Measurements from ENCODE around the gene DPCD. TPM values are rescaled to one million over a fixed set of nuclear protein-coding genes. Genes with fewer than 3 reads are reported as not detected.

DPCD gene
- polyA plus RNA-seq, 1 donor = 17.4 TPM

- peaks cover 53% of the 10 kb centered on the region for H3K36me3 ChIP-seq (ENCODE audit: control insufficient read depth, insufficient read depth, low read length)
- WGBS (ENCODE audit: insufficient coverage, low lambda C conversion rate) = no CpG with 5 or more reads among the region's 3 CpGs
- H3K27ac ChIP-seq (ENCODE audit: low read length) = no peak overlapping the region
- H3K4me1 ChIP-seq (ENCODE audit: control insufficient read depth, insufficient read depth, low read length) = no peaks in the 10 kb centered on the region
- no peak overlapping the region for H3K4me3 ChIP-seq (ENCODE audit: low read length)
- H3K27me3 ChIP-seq (ENCODE audit: control insufficient read depth, insufficient read depth, low read length) = no peaks in the 10 kb centered on the region
- no peaks in the 10 kb centered on the region for H3K9me3 ChIP-seq (ENCODE audit: control insufficient read depth, low read depth, low read length)
- no peak for DNase-seq
Measured at GRCh38 chr10:101644002-101644401, 55.9 kb downstream of the DPCD start.

DNA sequence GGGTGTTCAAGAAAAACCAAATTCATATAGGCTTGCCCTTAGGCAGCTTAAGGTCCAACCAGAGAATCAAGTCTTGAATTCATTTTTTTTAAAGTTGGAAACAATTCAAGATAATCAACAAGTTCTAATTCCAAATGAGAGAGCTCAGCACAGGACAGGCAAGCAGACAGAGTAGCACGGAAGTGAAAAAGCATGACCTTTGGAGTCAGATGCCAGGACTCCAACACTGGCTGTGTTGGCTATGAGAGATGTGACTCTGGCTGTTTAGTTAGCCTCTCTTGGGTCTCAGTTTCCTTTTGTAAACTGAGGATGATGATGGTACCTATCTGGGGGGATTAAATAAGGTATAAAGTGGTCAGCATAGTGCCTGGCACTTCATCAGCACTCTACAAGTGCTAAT lies 57.5 kb downstream of the DPCD start:
- Histone ChIP-seq H3K9me3 (ENCODE audit: control insufficient read depth, low read depth, low read length) (no peaks in the 10 kb centered on the region), H3K36me3 (ENCODE audit: control insufficient read depth, insufficient read depth, low read length) (peaks cover 56% of the 10 kb centered on the region), H3K27me3 (ENCODE audit: control insufficient read depth, insufficient read depth, low read length) (no peaks in the 10 kb centered on the region), H3K4me1 (ENCODE audit: control insufficient read depth, insufficient read depth, low read length) (no peaks in the 10 kb centered on the region), H3K27ac (ENCODE audit: low read length) (no peak overlapping the region), H3K4me3 (ENCODE audit: low read length) (no peak overlapping the region)
- no peak for DNase-seq
- WGBS (ENCODE audit: insufficient coverage, low lambda C conversion rate) = no CpG with 5 or more reads among the region's 1 CpG

- Histone ChIP-seq H3K36me3 (ENCODE audit: control insufficient read depth, insufficient read depth, low read length) (peaks cover 63% of the 10 kb centered on the region), H3K4me3 (ENCODE audit: low read length) (no peak overlapping the region), H3K4me1 (ENCODE audit: control insufficient read depth, insufficient read depth, low read length) (no peaks in the 10 kb centered on the region), H3K27ac (ENCODE audit: low read length) (no peak overlapping the region), H3K9me3 (ENCODE audit: control insufficient read depth, low read depth, low read length) (no peaks in the 10 kb centered on the region), H3K27me3 (ENCODE audit: control insufficient read depth, insufficient read depth, low read length) (no peaks in the 10 kb centered on the region)
- no peak for DNase-seq
- WGBS (ENCODE audit: insufficient coverage, low lambda C conversion rate) = no CpG with 5 or more reads among the region's 6 CpGs
Measured at GRCh38 chr10:101646364-101646763, 58.2 kb downstream of the DPCD start.

- no peak for DNase-seq
- H3K4me3 ChIP-seq (ENCODE audit: low read length) = no peak overlapping the region
- no peaks in the 10 kb centered on the region for H3K9me3 ChIP-seq (ENCODE audit: control insufficient read depth, low read depth, low read length)
- peaks cover 70% of the 10 kb centered on the region for H3K36me3 ChIP-seq (ENCODE audit: control insufficient read depth, insufficient read depth, low read length)
- WGBS (ENCODE audit: insufficient coverage, low lambda C conversion rate) = no CpG with 5 or more reads among the region's 2 CpGs
- no peaks in the 10 kb centered on the region for H3K4me1 ChIP-seq (ENCODE audit: control insufficient read depth, insufficient read depth, low read length)
- H3K27ac ChIP-seq (ENCODE audit: low read length) = no peak overlapping the region
- no peaks in the 10 kb centered on the region for H3K27me3 ChIP-seq (ENCODE audit: control insufficient read depth, insufficient read depth, low read length)
Measured at GRCh38 chr10:101647255-101647654, 59.1 kb downstream of the DPCD start.

GRCh38 chr10:101649525-101650085 lies 61.5 kb downstream of the DPCD start:
- 100% methylated on average over 1 of the region's 5 CpGs for WGBS (ENCODE audit: insufficient coverage, low lambda C conversion rate)

GRCh38 chr10:101650863-101651262 lies 62.7 kb downstream of the DPCD start:
- H3K27me3 ChIP-seq (ENCODE audit: control insufficient read depth, insufficient read depth, low read length) = no peaks in the 10 kb centered on the region
- H3K27ac ChIP-seq (ENCODE audit: low read length) = no peak overlapping the region
- 60% methylated on average over 1 of the region's 15 CpGs for WGBS (ENCODE audit: insufficient coverage, low lambda C conversion rate)
- no peak overlapping the region for H3K4me3 ChIP-seq (ENCODE audit: low read length)
- no peaks in the 10 kb centered on the region for H3K4me1 ChIP-seq (ENCODE audit: control insufficient read depth, insufficient read depth, low read length)
- DNase-seq = no peak
- H3K36me3 ChIP-seq (ENCODE audit: control insufficient read depth, insufficient read depth, low read length) = peaks cover 66% of the 10 kb centered on the region
- no peaks in the 10 kb centered on the region for H3K9me3 ChIP-seq (ENCODE audit: control insufficient read depth, low read depth, low read length)

More at GRCh38 chr10:101649525-101650085, 61.5 kb downstream of the DPCD start:
- Histone ChIP-seq H3K9me3 (ENCODE audit: control insufficient read depth, low read depth, low read length) (no peaks in the 10 kb centered on the region), H3K4me1 (ENCODE audit: control insufficient read depth, insufficient read depth, low read length) (no peaks in the 10 kb centered on the region), H3K36me3 (ENCODE audit: control insufficient read depth, insufficient read depth, low read length) (peaks cover 66% of the 10 kb centered on the region), H3K4me3 (ENCODE audit: low read length) (no peak overlapping the region), H3K27ac (ENCODE audit: low read length) (no peak overlapping the region), H3K27me3 (ENCODE audit: control insufficient read depth, insufficient read depth, low read length) (no peaks in the 10 kb centered on the region)
- DNase-seq = no peak

- Histone ChIP-seq H3K27ac (ENCODE audit: low read length) (no peak overlapping the region), H3K27me3 (ENCODE audit: control insufficient read depth, insufficient read depth, low read length) (no peaks in the 10 kb centered on the region), H3K36me3 (ENCODE audit: control insufficient read depth, insufficient read depth, low read length) (peaks cover 66% of the 10 kb centered on the region), H3K9me3 (ENCODE audit: control insufficient read depth, low read depth, low read length) (no peaks in the 10 kb centered on the region), H3K4me3 (ENCODE audit: low read length) (no peak overlapping the region), H3K4me1 (ENCODE audit: control insufficient read depth, insufficient read depth, low read length) (no peaks in the 10 kb centered on the region)
- no peak for DNase-seq
- WGBS (ENCODE audit: insufficient coverage, low lambda C conversion rate) = no CpG with 5 or more reads among the region's 5 CpGs
Measured at GRCh38 chr10:101651336-101651735, 63.2 kb downstream of the DPCD start.

- Histone ChIP-seq H3K27me3 (ENCODE audit: control insufficient read depth, insufficient read depth, low read length) (no peaks in the 10 kb centered on the region), H3K27ac (ENCODE audit: low read length) (no peak overlapping the region), H3K36me3 (ENCODE audit: control insufficient read depth, insufficient read depth, low read length) (peaks cover 62% of the 10 kb centered on the region), H3K4me1 (ENCODE audit: control insufficient read depth, insufficient read depth, low read length) (no peaks in the 10 kb centered on the region), H3K4me3 (ENCODE audit: low read length) (no peak overlapping the region), H3K9me3 (ENCODE audit: control insufficient read depth, low read depth, low read length) (no peaks in the 10 kb centered on the region)
- no peak for DNase-seq
- no CpG with 5 or more reads among the region's 8 CpGs for WGBS (ENCODE audit: insufficient coverage, low lambda C conversion rate)
Measured at GRCh38 chr10:101653536-101653935, 65.4 kb downstream of the DPCD start.

- Histone ChIP-seq H3K9me3 (ENCODE audit: control insufficient read depth, low read depth, low read length) (no peaks in the 10 kb centered on the region), H3K4me3 (ENCODE audit: low read length) (no peak overlapping the region), H3K27me3 (ENCODE audit: control insufficient read depth, insufficient read depth, low read length) (no peaks in the 10 kb centered on the region), H3K27ac (ENCODE audit: low read length) (no peak overlapping the region), H3K4me1 (ENCODE audit: control insufficient read depth, insufficient read depth, low read length) (no peaks in the 10 kb centered on the region), H3K36me3 (ENCODE audit: control insufficient read depth, insufficient read depth, low read length) (peaks cover 66% of the 10 kb centered on the region)
- no CpG with 5 or more reads among the region's 6 CpGs for WGBS (ENCODE audit: insufficient coverage, low lambda C conversion rate)
- no peak for DNase-seq
Measured at GRCh38 chr10:101655570-101655969, 67.4 kb downstream of the DPCD start.

- H3K9me3 ChIP-seq (ENCODE audit: control insufficient read depth, low read depth, low read length) = no peaks in the 10 kb centered on the region
- WGBS (ENCODE audit: insufficient coverage, low lambda C conversion rate) = no CpG with 5 or more reads among the region's 2 CpGs
- H3K4me3 ChIP-seq (ENCODE audit: low read length) = no peak overlapping the region
- no peak overlapping the region for H3K27ac ChIP-seq (ENCODE audit: low read length)
- no peak for DNase-seq
- no peaks in the 10 kb centered on the region for H3K27me3 ChIP-seq (ENCODE audit: control insufficient read depth, insufficient read depth, low read length)
- no peaks in the 10 kb centered on the region for H3K4me1 ChIP-seq (ENCODE audit: control insufficient read depth, insufficient read depth, low read length)
- H3K36me3 ChIP-seq (ENCODE audit: control insufficient read depth, insufficient read depth, low read length) = peaks cover 66% of the 10 kb centered on the region
Measured at GRCh38 chr10:101656890-101657289, 68.8 kb downstream of the DPCD start.

- WGBS (ENCODE audit: insufficient coverage, low lambda C conversion rate) = no CpG with 5 or more reads among the region's 5 CpGs
- no peak for DNase-seq
- Histone ChIP-seq H3K27me3 (ENCODE audit: control insufficient read depth, insufficient read depth, low read length) (no peaks in the 10 kb centered on the region), H3K36me3 (ENCODE audit: control insufficient read depth, insufficient read depth, low read length) (peaks cover 75% of the 10 kb centered on the region), H3K4me1 (ENCODE audit: control insufficient read depth, insufficient read depth, low read length) (no peaks in the 10 kb centered on the region), H3K27ac (ENCODE audit: low read length) (no peak overlapping the region), H3K9me3 (ENCODE audit: control insufficient read depth, low read depth, low read length) (no peaks in the 10 kb centered on the region), H3K4me3 (ENCODE audit: low read length) (no peak overlapping the region)
Measured at GRCh38 chr10:101658975-101659374, 70.9 kb downstream of the DPCD start.

Measured in large intestine (tissue), 3 donors.